ENCODE data around the gene AQP11. TPM values are rescaled to one million over a fixed set of nuclear protein-coding genes. Genes with fewer than 3 reads are reported as not detected.

AQP11 gene
- total RNA-seq, 4 donors from 2014 or later: 0.34 to 2.3 (median 0.68) TPM

DNA sequence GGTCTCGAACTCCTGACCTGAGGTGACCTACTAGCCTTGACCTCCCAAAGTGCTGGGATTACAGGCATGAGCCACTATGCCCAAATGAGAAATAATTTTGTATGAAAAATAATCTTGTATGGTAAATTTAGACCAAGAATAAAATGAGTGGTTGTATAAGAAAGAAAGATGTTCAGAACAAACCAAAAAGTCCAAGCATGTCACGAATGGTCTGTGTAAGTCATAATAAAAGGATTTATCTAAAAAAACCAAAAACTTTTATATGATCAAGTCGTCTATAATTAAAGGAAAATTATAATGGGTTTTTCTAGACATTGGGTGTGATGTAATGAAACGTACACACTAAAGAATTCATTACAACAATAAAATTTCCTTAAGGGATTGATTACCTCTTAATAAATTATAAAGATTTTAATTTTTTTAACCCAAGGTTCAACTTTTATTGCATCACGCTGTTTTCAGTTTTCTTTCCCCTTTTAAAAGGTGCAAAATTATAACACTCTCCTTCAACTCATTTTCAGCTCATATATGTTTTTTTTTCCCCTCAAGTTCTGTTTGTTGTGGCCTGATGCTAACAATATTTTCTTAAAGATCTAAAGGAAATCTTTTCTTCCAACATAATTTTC lies 8.9 kb upstream of the AQP11 start:
- TF ChIP-seq, protein P1, sequence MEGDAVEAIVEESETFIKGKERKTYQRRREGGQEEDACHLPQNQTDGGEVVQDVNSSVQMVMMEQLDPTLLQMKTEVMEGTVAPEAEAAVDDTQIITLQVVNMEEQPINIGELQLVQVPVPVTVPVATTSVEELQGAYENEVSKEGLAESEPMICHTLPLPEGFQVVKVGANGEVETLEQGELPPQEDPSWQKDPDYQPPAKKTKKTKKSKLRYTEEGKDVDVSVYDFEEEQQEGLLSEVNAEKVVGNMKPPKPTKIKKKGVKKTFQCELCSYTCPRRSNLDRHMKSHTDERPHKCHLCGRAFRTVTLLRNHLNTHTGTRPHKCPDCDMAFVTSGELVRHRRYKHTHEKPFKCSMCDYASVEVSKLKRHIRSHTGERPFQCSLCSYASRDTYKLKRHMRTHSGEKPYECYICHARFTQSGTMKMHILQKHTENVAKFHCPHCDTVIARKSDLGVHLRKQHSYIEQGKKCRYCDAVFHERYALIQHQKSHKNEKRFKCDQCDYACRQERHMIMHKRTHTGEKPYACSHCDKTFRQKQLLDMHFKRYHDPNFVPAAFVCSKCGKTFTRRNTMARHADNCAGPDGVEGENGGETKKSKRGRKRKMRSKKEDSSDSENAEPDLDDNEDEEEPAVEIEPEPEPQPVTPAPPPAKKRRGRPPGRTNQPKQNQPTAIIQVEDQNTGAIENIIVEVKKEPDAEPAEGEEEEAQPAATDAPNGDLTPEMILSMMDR (IDR thresholded peaks at IDR 0.05; ENCODE audit: low read depth): no peak

- TF ChIP-seq, protein P1 (IDR thresholded peaks at IDR 0.05; ENCODE audit: low read depth): no peak
Measured at GRCh38 chr11:77589181-77589520, 602 bp upstream of the AQP11 start.

DNA sequence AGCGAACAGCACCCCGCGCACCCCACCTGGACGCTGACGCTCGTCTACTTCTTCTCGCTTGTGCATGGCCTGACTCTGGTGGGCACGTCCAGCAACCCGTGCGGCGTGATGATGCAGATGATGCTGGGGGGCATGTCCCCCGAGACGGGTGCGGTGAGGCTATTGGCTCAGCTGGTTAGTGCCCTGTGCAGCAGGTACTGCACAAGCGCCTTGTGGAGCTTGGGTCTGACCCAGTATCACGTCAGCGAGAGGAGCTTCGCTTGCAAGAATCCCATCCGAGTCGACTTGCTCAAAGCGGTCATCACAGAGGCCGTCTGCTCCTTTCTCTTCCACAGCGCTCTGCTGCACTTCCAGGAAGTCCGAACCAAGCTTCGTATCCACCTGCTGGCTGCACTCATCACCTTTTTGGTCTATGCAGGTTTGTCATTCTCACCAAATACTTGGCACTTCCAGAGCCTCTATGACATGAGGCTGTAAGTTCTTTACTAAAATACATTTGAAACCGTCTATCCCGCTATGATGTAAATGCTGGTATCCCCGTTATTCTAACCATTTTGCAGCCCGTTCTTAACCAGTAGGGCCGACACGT lies 535 bp downstream of the AQP11 start:
- TF ChIP-seq, protein P1 (IDR thresholded peaks at IDR 0.05; ENCODE audit: low read depth): no peak

DNA sequence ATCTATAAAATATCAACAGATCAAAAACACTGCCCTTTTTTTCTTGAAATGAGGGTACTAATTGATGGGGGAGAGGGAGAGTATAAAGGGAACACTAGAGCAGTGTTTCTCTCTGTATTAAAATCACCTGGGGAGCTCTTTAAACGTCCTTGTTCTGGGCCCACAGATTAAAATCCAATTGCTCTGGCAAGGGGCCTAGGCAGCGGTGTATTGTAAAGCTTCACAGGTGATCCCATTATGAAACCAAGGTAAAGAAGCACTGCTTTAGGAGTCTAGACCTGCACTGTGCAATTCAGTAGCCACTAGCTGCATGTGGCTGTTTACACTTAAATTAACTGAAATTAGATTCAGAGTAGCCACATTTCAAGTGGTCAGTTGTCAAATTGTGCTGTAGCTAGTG lies 3.0 kb downstream of the AQP11 start:
- TF ChIP-seq, protein P1 (IDR thresholded peaks at IDR 0.05; ENCODE audit: low read depth): no peak

DNA sequence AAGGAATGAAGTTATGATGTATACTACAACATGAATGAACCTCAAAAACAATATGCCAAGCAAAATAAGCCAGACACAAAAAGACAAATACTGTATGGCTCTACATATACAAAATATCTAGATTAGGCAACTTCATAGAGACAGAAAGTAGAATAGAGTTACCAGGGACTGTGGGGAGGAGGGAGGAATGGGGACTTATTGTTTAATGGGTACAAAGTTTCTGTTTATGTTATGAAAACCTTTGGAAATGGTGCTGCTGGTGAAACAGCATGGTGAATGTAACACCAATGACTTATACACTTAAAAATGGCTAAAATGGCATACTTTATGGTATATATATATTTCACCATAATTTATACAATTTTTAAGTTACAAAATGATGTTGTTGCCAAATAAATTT lies 4.1 kb downstream of the AQP11 start:
- TF ChIP-seq, protein P1 (IDR thresholded peaks at IDR 0.05; ENCODE audit: low read depth): no peak

DNA sequence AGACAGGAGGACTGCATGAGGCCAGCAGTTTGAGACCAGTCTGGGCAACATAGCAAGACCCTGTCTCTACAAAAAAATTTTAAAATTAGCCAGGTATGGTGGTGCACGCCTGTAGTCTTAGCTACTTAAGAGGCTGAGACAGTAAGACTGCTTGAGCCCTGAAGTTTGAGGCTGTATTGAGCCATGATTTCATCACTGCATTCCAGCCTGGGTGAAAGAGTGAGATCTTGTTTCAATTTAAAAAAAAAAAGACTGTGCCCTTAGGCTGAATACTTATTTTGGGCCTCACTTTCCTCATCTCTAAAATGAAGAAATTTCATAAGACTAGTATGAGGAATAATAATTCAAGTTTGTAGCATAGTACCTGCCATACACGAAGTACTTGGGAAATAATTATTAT lies 6.9 kb downstream of the AQP11 start:
- TF ChIP-seq, protein P1 (IDR thresholded peaks at IDR 0.05; ENCODE audit: low read depth): no peak

- TF ChIP-seq, protein P1 (IDR thresholded peaks at IDR 0.05; ENCODE audit: low read depth): no peak
Measured at GRCh38 chr11:77598195-77598594, 8.4 kb downstream of the AQP11 start.

All from subcutaneous adipose tissue (tissue), 4 donors.